HepG2 (cell line): ENCODE measurements around the gene RNF40.

Experiments
- CREB1 ChIP-seq, 2 experiments: fragments of 450-650 bp in 1 of 2; IDR thresholded peaks; 2 replicates each; pipeline ENCODE4 v1.6.1; 2016 to 2017; ENCODE audit warnings: control low read depth in 1 of 2, mild to moderate bottlenecking in 1 of 2, missing compliant biosample characterization in 1 of 2, missing genetic modification characterization in 1 of 2
- CTCF ChIP-seq: sonication (generic); formaldehyde crosslinking; IDR thresholded peaks from 2 replicates; pipeline ENCODE4 v1.5.0; 2020; ENCODE audit warnings: mild to moderate bottlenecking, missing genetic modification reagents, moderate library complexity
- MAX ChIP-seq: IDR thresholded peaks from 2 replicates; pipeline ENCODE4 v1.6.1; 2012; ENCODE audit warnings: inconsistent platforms
- NCOA5 ChIP-seq: sonication (generic); formaldehyde crosslinking; IDR thresholded peaks from 2 replicates; pipeline ENCODE4 v1.4.0; 2020; ENCODE audit warnings: missing genetic modification reagents
- RFX1 ChIP-seq: fragments of 450-650 bp; IDR thresholded peaks from 2 replicates; pipeline ENCODE4 v1.6.1; 2017
- ZNF296 ChIP-seq: sonication (generic); formaldehyde crosslinking; conservative IDR thresholded peaks from 2 replicates; pipeline ENCODE4 v1.5.0; 2020; ENCODE audit warnings: mild to moderate bottlenecking, missing genetic modification reagents
- ZSCAN9 ChIP-seq: IDR thresholded peaks from 2 replicates; pipeline ENCODE4 v1.6.1; 2016; ENCODE audit warnings: borderline replicate concordance

- TF ChIP-seq ZNF296 (CRISPR knock-in tag) = no peak
- no peak for TF ChIP-seq MAX
- TF ChIP-seq RFX1 = no peak
- TF ChIP-seq NCOA5 = no peak
- TF ChIP-seq CREB1 (IDR thresholded peaks at IDR 0.05) = no peak
- no peak for TF ChIP-seq CREB1 (CRISPR knock-in tag; IDR thresholded peaks at IDR 0.05)
- no peak for TF ChIP-seq CTCF
- TF ChIP-seq ZSCAN9 (CRISPR knock-in tag) = no peak
Observed at GRCh38 chr16:30820952-30821421, 58.9 kb downstream of the RNF40 start.
